HG03060 (cell line): ENCODE measurements around the gene APOL1.
"Not testable (repeated sequence)": the region's sequence is repeated elsewhere in the genome, so short reads cannot be mapped to it uniquely, and the experiment has no call there.

Experiments used
- ATAC-seq: cut with Tn5 transposase; IDR thresholded peaks from one replicate; pipeline ENCODE4 v1.9.1; 2021; ENCODE audit warnings: low read depth, moderate number of reproducible peaks; ENCODE audit not compliant: unreplicated experiment

Gene APOL1

DNA sequence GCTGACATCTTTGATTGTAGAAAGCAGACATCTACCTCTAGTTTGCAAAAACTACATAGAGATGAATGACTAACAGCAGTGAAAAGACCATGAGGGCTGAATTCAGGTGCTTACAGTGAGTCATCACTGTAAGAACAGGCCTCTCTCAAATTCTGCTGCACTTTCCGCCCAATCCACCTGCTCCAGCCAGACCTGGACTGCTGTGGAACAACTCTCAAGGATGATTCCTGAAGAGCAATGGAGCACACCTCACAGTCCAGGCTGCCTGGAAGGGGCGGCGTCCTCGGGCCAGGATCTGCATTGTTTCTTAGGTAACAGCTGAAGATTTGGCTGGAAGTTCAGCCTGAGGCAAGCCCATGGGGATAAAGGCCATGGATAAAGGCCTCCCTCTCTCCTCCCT, 28.7 kb upstream of the APOL1 start:
- no peak for ATAC-seq

DNA sequence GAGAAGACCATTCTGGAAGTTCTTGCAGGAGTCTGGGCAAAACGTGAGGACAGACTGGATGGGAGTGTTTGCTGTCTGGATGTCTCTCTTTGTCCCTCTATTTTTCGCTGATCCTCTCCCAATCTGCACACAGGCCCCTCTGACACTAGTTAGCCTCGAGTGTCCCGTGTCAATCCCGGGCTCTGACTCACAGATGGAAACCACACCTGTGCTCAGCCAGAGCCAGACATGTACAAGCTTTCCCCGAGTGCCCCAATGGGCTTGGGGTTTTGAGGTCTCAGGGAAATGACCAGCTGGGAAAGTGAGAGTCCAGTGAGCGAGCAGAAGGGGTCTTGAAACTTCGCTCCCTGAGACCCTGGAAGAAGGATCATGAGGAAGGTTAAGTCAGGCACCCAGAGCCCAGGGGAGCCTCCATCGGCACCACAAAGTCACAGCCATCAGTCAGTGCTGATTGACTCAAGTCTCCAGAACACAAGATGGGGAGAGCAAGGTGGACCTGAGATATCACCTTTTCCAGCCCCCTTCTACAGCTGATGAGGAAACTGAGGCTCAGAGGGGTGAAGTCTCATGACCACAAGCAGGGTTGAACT, 27.5 kb upstream of the APOL1 start:
- no peak for ATAC-seq

DNA sequence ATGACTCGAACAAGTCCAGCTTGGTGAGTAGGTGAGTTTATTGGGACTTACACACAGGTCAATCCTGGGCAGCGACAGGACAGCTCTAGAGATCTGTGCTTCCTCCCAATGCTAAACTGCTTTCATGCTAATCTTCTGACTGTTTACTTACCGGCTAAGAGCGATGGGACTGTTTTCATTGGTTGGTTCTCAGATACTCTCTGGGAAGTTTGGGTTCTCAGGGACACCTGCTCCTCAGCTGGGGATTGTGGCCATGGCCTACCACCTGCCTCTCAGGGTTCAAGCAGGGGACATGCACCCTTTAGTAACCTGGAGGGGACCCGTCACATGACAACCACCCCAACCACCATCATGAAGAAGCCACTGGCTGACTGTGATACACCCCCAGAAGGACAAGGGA, 26.7 kb upstream of the APOL1 start:
- ATAC-seq: no peak

DNA sequence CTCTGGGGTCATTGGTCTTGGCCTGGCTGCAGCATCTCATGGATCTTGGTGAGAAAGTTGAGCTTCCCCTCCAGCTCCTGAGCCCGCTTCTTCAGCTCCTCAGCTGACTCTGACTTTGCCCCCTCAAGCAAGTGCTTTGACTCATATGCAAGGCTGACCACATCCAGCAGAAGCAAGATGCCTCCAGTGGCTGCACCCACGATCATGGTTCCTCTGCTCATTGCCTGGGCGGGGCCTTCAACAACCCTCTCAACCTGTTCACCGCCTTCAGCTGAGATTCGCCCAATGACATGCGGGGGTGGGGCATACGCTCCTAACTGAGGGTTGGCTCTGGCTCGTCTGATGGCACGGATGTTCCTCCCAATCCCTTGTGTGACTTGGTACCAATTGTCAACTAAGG, 25.5 kb upstream of the APOL1 start:
- ATAC-seq: no peak

DNA sequence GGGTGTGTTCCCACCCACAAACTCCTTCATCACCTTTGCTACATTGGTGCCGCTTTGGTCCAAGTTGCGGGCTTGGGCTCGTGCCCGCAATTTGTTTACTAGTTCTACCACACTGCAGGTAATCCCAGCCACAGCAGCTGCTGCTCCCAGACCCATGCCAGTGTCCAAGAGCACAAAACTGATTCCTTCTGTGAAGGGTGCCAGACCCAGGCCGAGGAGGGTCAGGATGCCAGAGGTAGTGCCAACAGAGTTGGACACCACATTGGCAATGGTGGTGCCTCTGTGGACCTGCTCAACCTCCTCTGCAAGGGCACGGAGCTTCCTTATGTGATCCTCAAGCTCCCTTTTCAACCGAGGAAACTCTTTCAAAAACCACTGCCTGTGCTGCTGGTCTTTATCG, 25.1 kb upstream of the APOL1 start:
- no peak for ATAC-seq

DNA sequence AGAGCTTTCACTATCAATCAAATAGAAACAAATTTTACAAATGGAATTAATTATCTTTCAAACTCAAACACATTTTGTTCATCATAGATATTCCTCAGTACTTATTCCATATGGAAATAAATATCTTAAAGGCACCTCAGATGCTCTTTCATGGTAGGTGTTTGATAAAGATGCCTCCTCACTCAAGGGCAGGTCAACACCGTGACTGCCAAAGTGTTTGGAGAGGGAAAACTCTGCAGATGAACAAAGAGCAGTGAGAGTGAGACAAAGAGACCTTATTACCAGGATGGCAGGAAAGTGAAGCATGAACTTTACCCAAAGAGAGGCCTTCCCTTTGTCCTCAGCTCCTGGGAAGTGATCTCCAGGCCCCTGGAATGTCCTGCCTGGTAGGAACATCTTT, 24.6 kb upstream of the APOL1 start:
- ATAC-seq: not testable (repeated sequence)

DNA sequence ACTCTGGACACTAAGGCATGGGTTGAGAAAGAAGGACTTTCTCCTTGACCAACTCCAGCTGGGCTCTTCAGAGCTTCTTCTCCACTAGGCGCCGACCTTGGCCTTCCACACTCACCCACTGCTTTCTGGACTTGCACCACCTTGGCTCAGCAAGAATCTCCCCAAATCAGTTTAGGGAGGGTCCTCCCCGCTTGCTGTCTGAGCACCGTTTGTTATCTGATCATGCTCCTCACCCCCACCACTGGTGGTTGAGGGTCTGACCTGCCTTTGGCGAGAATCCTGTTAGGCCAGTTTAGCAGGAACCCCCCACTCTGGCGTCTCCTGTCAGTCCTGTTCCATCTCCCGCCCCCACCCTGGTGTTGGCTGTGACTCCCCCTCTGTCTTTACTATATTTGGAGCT, 24.0 kb upstream of the APOL1 start:
- ATAC-seq: no peak

DNA sequence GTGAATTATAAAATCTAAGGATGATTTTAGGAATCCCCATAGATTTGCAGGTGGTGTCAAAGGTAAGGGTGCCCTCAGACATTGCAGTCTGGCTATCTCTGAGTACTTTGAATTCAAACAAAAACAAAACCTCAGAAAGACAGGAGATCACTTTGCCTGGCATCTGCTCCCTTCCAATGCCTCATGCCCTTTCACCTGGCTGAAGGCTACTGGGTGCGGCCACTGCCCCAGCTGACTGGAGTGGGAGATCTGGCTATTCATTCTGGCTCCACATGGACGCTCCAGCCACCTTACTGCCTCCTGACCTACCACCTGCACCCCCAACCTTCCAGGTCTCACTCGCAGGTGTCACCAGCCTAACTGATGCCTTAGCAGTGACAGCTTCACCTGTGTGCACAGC, 23.3 kb upstream of the APOL1 start:
- ATAC-seq: not testable (repeated sequence)

DNA sequence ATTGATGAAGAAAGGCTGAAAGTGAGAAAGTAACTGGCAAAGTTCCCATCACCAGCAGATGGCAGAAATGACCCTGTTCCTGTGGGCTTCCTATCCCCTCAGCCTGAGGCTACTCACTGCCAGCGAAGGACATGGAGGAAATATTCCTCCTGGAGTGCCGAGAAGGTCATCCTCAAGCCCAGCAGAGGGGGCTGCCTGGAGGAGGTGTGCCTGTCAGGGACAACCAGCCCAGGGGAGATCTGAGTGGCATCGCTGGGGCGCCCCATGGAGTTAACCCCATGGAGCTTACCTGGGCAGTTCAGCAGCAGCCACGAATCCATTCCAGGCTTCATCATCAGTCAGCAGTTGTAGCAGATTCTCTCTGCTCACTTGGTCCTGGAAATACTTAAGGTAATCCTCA, 21.9 kb upstream of the APOL1 start:
- ATAC-seq: not testable (repeated sequence)

DNA sequence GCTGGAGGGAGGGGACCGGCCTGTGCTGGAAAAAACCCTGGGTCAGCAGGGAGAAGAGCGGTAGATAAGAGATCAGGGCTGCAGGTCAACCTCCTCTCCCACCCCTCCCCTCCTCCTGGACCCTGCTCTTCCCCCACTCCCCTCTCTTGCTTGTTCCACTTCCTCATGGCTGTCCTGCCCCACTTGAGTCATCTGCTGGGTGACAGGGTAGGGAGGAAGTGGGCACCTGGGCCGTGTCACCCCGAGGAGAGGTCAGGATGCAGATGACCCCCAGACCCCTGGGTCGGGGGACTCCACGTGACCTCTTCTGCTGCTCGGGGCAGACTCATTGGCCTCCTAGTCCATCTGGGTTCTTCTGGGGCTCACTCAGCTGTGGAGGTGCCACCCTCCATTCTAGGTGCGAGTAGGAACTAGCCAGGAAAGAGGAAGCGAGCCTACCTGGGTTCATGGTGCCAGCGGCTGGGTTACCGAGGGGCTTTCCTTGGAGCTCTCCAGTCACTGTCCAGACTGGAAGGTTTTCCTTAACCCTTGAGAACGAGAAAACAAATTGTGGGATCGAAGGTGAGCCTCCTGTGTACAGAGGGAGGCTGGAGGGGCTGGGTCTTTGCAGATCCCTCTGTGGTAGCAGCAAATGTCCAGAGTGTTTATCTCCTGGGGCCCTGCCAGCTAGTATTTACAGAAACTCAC, 20.1 kb upstream of the APOL1 start:
- no peak for ATAC-seq

DNA sequence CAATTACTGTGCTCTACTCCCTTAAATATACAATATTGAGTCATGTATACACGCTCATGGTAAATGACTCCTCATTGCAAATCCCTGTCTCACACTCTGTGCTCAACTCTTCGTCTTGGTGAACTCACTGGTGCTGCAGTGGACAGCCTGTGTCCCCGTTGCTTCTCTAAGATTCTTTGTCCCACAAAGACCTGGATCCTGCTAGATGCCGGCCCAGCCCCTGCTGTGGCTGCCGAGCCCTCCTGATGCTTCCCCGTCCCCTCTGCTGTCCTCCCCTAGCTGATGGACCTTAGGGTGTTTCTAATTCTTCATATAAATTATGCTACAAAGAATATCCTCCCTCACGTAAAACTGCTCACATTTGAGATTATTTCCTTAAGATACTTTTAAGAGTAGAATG, 19.1 kb upstream of the APOL1 start:
- ATAC-seq: no peak

DNA sequence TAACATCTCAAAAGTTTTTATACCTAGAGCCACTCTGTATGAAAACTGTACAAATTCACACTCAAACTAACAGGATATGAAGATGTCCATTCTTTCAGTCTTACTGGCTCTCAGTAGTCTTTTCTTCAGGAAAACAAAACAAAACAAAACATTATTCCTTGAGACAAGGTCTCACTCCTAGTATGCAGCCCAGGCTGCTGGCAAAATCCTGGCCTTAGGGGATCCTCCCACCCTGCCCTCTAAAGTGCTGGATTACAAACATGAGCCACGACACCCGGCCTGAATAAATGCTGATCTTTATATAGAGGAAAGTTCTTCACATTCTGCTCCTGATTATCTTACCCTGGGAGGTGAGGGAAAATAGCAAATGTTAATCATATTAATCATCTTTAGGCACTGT, 18.7 kb upstream of the APOL1 start:
- no peak for ATAC-seq

DNA sequence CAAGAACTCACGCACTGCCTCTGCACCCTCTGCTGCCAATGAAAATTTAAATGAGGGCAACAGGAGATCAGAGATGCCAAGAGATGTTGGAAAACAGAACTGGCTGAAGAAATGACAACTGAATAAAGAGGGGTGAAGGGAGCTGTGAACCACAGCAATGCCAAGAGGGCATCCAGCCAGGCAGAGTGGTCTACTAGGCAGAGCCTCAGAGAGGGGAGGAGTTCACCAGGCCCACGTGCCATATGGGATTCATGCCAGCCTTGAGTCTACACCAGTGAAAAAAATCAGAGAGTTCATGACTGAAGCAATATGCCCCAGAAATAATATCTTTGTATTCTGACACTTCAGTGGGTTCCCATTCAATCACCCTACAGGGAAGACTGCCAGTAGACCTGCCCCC, 18.0 kb upstream of the APOL1 start:
- ATAC-seq: no peak

DNA sequence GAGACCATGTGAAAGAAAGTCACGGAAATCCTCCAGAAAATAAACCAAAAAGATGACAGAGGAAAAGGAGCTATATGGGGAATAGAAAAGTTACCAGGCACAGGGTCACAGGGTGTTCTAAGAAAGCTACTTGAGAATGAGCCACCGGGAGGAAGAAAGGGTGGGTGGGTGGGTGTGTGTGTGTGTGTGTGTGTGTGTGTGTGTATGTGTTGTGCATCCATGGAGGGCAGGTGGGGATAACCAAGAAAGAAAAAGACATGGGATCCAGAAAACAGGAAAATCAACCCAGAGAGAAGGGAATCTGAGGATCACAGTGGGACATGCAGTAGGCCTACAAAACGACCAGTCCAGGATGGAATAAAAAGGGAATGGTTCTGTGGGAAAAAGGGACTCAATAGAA, 17.3 kb upstream of the APOL1 start:
- ATAC-seq: no peak

DNA sequence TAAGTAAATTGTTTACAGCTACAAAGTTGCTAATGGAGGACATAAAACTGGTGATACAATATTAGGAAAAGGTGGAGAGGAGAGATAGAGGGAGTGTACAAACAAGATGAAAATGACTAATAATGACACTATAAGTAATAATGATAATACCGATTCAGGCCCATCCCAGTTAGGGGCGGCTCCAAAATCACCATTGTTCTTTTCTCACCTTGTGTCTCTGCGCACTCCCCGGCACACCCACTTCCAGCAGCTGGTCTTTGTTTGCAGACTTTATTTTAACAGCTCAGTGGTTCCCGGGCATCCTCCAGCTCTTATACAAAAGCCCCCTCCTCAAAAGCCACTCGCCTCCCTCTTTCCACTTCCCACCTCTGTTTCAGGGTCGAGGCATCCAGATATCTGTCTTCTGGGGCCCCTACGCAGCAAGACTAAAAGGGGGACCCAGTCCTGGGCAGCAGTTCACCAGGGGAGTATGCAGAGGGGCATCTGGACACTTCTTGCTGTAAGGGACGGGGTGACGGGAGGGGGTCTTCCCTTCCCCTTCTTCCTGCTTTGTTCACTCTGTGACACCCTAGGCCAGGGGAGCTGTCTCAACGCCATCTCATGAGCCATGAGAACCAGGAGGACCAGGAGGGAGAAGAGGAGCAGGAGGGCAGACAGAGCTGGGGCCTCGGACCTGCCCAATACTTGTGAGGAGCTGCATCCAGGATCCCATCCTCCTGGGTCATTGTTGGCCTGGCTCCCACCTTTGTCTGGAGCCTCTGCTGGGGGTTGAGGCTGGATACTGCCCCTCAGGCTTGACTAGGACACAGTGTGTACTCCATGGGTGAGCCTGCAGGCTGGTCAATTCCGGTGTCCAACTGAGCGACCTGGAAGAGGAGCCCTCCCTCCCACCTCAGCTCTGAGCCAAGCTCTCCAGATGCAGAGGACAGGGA, 16.3 kb upstream of the APOL1 start:
- ATAC-seq: no peak

DNA sequence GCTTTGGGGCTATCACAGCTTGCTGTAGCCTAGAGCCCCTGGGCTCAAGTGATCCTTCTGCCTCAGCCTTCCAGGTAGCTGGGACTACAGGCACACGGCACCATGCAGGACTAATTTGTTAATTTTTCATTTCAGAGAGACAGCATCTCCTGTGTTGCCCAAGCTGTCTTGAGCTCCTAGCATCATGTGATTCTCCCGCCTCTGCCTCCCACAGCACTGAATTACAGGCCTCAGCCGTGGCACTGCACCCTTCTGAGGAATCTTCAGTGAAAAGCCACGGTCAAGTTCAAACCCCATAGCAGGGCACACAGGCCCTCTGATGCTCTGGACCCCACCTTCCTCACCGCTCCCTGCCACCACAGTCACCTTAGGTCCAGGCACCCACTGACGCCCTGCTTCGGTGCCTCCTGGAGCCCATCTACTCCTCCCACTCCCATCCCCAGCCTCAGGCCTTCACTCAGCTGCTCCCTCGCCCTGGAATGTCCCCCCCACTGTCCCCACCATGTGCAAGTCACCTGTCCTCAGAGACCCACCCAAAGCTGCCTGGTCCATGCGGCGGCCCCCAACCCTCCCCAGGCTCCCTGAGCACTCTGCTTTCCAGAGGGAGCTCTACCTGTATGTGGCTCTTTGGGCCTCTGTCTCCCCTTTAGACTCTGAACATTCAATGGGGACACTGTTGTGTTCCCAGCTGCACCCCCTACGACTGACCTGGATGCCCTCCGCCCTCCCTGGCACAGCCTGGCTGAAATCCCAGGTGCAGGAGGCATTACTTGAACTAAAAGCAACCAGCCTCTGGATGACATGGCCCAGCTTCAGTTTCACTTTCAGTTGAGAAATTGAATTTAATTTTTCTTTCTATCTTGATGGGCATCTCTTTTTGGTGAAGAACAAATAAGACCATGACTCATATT, 15.2 kb upstream of the APOL1 start:
- ATAC-seq: no peak

DNA sequence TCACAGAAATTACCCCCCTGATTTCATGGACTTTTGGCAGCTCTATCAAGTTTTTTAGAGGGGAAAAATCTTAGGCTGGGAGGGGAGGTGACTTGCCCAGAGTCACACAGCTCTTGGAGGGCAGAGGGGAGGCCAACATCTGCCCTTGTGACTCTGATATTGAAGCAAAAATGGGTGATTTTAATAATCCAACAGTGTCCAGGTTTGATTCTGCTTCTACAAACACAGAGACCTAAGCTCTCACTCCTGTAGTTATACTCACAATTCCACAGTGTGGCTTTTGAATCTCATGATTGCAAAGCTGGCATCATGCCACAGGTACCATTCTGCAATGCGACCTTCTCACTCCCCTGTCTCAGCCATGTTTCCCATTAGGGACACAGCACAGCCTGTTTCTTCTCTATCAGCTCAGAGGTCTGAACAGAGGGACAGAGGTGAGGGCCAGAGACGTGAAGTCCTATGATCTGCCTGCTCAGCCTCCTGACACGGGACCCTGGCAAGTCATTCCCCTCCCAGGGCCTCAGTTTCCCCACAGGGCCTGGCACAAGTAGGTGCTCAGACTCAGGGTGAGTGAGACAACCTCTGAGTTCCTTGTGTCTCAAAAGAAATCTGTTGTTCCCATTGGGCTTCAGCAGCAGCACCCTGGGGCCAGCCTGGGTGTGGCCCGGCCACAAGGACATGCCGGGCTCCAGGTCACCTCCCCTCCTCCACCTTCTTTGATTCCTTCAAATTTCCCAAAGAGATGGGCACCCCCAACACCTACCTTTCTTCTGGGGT, 14.4 kb upstream of the APOL1 start:
- no peak for ATAC-seq

DNA sequence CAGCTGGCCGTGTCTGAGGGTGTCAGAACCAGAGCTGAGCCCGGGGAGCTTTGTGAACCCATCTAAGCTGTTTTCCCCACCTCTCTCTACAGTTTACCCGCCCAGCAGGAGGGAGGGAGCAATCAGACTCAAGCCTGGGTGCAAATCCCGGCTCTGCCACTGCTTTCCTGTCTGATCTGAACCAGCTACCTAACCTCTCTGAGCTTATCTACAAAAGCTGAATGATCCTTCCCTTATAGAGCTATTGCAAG, 13.9 kb upstream of the APOL1 start:
- ATAC-seq: no peak

DNA sequence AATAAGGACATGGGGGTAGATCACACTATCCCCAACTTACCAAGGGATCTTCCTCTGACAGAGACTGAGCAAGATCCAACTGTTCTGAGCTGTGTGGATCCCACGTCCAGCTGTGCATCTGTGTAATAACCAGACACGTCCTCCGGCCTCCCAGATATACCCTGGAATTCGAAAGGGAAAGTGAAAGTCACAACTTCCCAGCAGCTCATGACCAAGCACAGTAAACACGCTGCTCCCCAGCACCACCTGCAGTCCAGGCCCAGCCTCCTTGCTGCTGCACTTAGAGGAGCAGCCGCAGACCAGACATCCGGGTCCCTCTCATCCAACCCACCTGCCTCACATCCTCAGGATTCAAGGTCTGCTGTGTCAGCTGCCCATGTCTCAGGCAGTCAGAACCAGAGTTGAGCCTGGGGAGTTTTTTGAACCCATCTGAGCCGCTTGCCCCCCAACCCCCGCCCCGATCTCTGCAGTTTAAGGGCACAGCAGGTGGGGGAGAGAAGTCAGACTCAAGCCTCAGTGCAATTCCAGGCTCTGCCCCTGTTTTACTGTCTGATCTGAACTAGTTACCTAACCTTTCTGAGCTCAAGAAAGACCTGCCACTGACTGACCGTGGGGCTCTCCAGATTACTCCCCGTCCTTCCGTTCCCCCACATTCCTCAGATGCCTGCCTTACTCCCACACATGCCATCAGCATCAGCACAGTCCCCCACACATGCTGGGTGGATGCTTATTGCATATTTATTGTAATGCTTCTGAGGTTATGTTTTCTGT, 13.3 kb upstream of the APOL1 start, which contains the start of gene APOL2:
APOL2 (minus strand) TSS at position 127 of the 771 bp plus-strand sequence. CDS start 6,365 bp downstream, outside the sequence.
- ATAC-seq: peak; percentile 73
